Measurements from ENCODE around the gene AGPAT4.

Gene AGPAT4

DNA sequence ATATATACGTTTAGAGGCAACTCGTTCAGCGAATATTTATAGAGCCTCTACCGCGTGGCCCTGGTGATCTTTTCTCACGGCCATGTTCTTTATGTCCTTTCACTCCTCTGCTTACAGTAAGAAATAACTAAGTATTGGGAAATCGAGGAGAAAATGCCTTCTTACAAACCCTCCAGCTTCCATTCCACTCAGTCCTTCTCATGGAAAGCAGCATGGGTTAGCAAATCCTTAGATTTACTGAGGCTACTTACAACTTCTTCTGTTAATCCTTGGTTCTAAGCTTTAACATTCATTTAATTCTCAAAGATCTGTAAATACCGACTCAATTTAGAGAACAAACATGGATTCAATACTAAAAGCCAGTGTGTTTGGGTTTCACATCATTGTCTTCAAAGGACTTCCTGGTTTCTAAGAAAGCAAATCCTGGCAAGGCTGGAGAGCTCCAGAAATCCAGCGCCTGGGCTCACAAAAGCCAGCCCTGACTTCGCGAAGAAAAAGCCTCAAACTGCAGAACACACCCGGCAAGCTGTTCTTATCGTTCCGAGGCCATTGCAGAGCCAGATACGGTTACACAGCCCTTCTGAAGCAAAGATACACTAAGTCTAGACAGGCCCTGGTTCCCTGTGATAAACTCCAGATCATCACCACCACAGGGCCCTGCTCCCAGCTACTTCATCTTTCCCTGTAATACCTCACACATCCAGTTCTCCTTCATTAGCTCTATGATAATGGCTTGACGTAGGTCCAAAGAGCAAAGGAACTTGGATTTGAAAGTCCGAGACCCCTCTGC is 19.2 kb downstream of the AGPAT4 start:
- DNase-seq: no peak

DNA sequence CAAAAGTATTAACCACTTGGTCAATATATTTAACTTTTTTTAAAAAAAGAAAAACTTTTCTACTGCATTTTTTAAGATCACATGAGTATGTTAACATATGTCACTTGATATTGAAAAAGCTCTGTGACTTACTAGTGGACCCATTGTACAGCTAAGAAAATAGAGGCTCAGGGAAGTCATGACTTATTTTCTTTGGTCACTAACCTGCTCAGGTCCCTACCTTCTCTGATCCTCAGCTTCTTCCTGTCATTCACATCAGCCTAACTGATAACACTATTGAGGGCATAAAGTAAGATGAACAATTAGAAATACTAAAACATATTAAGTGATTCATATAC is 19.8 kb downstream of the AGPAT4 start:
- no peak for DNase-seq

- DNase-seq: no peak
Measured at GRCh38 chr6:161251345-161251744, 22.5 kb downstream of the AGPAT4 start.

DNA sequence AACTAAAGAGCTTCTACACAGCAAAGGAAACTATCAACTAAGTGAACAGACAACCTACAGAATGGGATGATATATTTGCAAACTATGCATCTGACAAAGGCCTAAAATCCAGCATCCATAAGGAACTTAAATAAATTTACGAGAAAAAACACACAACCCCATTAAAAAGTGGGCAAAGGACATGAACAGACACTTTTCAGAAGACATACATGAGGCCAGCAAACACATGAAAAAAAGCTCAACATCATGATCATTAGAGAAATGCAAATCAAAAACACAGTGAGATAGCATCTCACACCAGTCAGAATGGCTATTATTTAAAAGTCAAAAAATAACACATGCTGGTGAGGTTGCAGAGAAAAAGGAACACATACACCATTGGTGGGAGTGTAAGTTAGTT is 24.5 kb downstream of the AGPAT4 start:
- DNase-seq: no peak

GRCh38 chr6:161246725-161247124 is 27.1 kb downstream of the AGPAT4 start:
- no peak for DNase-seq

- no peak for DNase-seq
Measured at GRCh38 chr6:161245363-161245762, 28.5 kb downstream of the AGPAT4 start.

DNA sequence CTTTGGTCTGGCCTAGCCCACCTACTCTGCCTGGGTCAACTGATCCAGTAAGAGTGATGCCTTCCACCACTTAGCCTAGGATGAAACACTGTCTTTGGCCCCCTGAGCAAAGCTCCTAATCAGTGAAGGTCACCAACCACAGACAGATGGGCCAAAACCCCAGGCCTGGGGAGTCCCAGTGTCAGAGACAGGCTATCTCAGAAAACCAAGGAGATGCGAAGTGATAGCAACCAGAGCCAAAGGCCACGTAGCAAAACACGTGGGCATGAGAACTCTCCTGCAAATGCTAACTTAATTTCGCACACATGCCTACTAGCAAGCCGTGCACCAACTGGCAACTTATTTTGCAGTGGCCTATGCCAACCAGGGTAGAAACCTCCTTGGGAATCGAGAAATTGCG is 29.1 kb downstream of the AGPAT4 start:
- no peak for DNase-seq

DNA sequence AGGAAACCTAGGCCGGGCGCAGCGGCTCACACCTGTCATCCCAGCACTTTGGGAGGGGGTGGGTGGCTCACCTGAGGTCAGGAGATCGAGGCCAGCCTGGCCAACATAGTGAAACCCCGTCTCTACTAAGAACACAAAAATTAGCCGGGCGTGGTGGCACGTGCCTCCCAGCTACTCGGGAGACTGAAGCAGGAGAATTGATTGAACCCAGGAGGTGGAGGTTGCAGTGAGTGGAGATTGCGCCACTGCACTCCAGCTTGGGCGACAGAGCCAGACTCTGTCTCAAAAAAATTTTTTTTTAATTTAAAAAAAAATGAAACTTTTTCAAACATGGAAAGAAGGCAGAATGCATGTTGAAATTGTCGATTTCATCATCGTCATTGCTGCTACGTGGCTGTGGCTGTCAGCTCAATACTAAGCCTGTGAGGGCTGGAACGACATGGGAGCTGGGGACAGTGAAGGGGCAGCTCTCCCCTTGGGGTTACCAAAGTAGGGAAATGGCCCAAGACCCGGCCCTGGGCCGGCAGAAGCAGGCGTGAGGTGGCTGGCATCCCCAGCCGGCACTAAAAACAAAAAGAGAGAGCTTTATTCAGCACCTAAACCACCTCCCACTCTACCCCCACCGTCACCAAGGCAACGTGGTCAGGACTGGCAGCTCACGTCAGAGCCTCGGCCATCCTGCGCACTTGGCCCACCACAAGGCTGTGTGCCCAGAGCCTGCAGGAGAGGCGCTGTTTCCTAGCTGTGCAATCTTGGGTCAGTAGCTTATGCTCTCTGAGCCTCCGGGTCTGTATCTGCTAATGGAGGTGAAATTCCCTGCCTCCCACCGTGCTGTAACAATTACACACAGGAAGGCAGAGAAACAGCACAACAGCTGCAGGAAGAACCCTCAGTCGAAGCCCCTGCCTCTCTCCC is 30.8 kb downstream of the AGPAT4 start:
- no peak for DNase-seq

- DNase-seq: no peak
Measured at GRCh38 chr6:161242113-161242512, 31.7 kb downstream of the AGPAT4 start.

GRCh38 chr6:161239001-161239400 is 34.9 kb downstream of the AGPAT4 start:
- no peak for DNase-seq

- DNase-seq: no peak
Measured at GRCh38 chr6:161238500-161238899, 35.4 kb downstream of the AGPAT4 start.

GRCh38 chr6:161238081-161238480 is 35.8 kb downstream of the AGPAT4 start:
- no peak for DNase-seq

DNA sequence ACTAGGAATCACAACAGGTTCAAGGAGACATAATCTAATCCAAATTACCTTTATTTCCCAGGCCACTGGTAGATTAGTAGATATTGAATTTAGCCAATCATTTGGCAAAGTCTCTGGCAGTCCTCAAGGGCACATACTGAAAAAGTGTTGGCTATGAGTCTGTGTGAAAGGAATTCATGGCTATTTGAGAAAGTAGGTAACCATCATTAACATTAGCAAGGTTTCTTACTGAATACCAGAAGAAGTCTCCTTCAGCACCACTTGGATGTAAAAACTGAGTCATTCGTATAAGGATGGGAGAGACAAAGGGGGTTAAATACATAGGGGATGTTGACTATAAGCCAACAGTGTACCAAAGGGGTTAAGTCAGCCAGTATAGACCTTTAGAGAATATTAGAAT is 36.7 kb downstream of the AGPAT4 start:
- DNase-seq: no peak

GRCh38 chr6:161235776-161236633 is 37.9 kb downstream of the AGPAT4 start:
- DNase-seq: no peak

DNA sequence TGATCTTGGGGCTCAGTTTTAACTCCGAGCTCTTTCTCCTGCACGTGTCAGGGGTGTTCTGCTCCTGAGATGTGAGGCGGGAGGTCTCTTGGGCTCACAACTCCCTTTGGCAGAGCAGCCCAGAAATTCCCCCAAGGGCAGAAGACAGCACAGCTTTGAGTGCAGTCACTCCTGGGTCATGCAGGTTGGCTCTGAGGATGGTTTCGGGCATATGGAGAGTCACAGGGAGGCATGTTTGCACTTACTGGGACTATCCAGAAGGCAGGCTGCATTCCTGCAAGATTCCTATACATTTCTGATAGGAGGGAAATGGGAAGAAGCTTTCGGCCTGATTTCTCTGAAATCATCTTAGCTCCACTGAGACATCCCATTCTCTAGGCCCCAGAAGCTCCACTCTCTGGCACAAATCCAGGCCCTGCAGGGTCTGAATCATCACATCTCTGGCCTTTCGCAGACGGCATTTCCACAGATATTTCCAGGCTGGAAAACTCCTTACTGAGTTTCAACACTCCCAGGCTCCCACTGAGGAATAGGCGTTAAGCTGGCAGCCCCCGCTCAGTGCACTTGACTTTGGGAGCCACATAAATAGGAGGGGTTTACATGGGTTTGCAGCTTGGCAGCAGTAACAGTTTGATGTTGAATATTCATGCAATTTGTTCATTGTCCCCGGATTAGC is 39.7 kb downstream of the AGPAT4 start:
- no peak for DNase-seq

DNA sequence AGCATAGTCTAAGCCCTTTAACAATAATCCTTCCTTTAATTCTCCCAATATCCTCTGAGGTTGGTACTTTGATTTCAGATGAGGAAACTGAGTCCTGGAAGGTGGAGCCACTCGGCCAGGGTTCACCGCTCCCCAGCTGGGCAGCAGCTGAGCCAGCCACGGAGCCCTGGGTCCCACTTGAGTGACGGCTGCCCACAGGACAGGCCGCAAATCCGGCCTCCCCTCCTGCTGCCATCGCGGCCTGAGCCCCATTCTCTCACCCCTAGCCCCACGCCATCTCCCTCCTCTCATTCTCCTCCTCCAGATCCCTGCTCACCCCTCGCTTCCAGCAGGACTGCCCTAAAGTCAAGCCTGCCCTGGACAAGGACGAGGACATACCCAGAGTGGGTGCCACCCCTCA is 41.4 kb downstream of the AGPAT4 start:
- DNase-seq: no peak

- no peak for DNase-seq
Measured at GRCh38 chr6:161232010-161232409, 41.9 kb downstream of the AGPAT4 start.

GRCh38 chr6:161230339-161230738 is 43.5 kb downstream of the AGPAT4 start:
- no peak for DNase-seq

DNA sequence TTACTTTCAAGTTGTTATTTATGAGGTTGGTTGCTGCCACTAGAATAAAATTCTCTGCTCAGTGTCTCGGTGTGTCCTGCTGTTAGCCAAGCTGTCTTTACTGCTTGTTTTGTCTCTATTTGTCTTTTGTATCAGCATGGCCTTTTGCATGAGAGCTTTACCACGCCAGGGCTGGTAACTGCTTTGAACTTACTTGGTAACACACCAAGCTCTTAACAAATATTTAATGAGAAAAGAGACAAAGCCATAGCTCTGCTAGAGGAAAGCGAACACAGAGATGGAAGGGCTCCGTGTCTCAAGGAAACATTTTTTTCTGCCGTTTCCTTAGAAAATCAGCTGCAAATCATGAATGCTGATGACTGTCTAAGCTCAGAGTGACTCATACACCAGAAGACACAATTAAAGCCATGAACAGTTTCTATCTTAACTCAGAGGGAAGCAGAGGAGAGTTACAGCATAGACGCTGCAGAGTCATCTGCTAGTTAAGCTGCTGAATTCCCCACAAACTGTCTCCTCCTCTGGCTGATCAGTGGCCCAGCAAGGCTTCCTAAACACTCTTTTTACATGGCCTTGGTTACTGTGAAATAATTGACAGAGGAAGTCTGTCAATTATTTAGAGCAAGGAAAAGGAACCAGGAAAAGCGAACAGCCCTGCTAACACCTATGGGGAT is 44.8 kb downstream of the AGPAT4 start:
- no peak for DNase-seq

DNA sequence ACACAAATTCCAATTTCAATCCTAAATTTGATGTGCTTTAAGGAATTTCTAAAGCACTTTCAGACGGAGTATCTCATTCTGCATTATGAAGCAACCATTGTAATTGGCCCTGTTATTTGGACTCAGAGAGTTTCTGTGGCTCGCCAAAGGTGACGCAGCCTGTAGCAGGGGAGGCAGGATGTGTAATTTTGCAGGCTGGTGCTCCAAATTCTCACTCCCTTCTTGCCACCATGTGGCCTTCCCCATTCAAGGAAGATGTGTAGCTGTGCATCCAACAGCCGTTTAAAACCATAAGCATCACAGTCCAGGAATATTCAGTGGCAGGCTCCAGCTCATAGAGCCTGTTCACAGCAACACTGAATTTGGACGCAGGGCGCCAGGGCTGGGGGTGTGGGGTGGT is 45.8 kb downstream of the AGPAT4 start:
- DNase-seq: no peak

GRCh38 chr6:161227004-161227960 is 46.6 kb downstream of the AGPAT4 start:
- no peak for DNase-seq

Data from activated naive CD4-positive, alpha-beta T cell treated with anti-CD3 and anti-CD28 coated beads, Interleukin-2, amount 50 U/mL, for 16 hours (primary cell).